Body of pancreas (tissue), 4 donors: Measurements from ENCODE around the gene TYW1. TPM values are rescaled to one million over a fixed set of nuclear protein-coding genes. Genes with fewer than 3 reads are reported as not detected.
"Not testable (repeated sequence)": the region's sequence is repeated elsewhere in the genome, so short reads cannot be mapped to it uniquely, and the experiment has no call there.

Experiments used
- ATAC-seq: fragments of 150-250 bp; one replicate; pipeline ENCODE4 v1.9.1; 2016
- DNase-seq, 4 donors: peaks; one replicate each; pipeline ENCODE4 v3.0.0-alpha.2; 2019
- H3K27ac ChIP-seq, 4 donors: fragments of 200-600 bp; sonication (generic); 1 replicate in 3 of 4; 2 replicates in 1 of 4; pipeline versions ENCODE4 v1.5.1 to v1.6.1; 2016 to 2019; ENCODE audit warnings: mild to moderate bottlenecking in 1 of 4, mixed read lengths in 1 of 4, moderate library complexity in 1 of 4
- H3K27me3 ChIP-seq, 2 donors: fragments of 200-600 bp; sonication (generic); one replicate each; pipeline ENCODE4 v1.6.0; 2016; ENCODE audit warnings: mild to moderate bottlenecking in 1 of 2
- H3K36me3 ChIP-seq, 2 donors: fragments of 200-600 bp; sonication (generic); replicated peaks in 1 of 2; 2 replicates each; pipeline ENCODE4 v1.5.1; 2016; ENCODE audit warnings: low read depth in 2 of 2; ENCODE audit not compliant: insufficient read depth in 1 of 2
- H3K4me1 ChIP-seq: fragments of 200-600 bp; sonication (generic); one replicate; pipeline ENCODE4 v1.6.0; 2016
- H3K4me3 ChIP-seq, 2 donors: fragments of 200-600 bp; sonication (generic); 1 replicate in 1 of 2; 2 replicates in 1 of 2; pipeline ENCODE4 v1.5.1; 2016 to 2019
- H3K9me3 ChIP-seq, 3 donors: fragments of 200-600 bp; sonication (generic); 1 replicate in 2 of 3; 2 replicates in 1 of 3; pipeline ENCODE4 v1.5.1; 2016
- CTCF ChIP-seq, 7 experiments: fragments of 450-650 bp in 4 of 7; fragments of 200-600 bp in 3 of 7; sonication (generic) in 3 of 7; IDR thresholded peaks; one replicate each; pipeline ENCODE4 v1.5.1; 2016 to 2019; ENCODE audit warnings: antibody characterized with exemption in 7 of 7
- POLR2A ChIP-seq, 3 donors: fragments of 450-650 bp; IDR thresholded peaks; one replicate each; pipeline ENCODE4 v1.6.1; 2016; ENCODE audit warnings: antibody characterized with exemption in 3 of 3, mild to moderate bottlenecking in 2 of 3
- WGBS, 2 donors: methylation state at CpG; one replicate each; pipeline ENCODE4 v1.1.5; 2017; 5-methylcytosine and 5-hydroxymethylcytosine counted together
- intact Hi-C: fragments of 100-400 bp; cut with DNase I; formaldehyde crosslinking; loops from one replicate; pipeline ENCODE4 v1.15.1; 2023
- total RNA-seq, 2 donors: library from RNA; depleted of rRNA; stranded (reverse); fragments of >200 nt; gene quantifications; one replicate each; pipeline ENCODE4 v1.1.0, GENCODE V29; 2016

The TYW1 gene
- total RNA-seq, 2 donors from 2014 or later = 7.6 to 15.6 TPM

DNA sequence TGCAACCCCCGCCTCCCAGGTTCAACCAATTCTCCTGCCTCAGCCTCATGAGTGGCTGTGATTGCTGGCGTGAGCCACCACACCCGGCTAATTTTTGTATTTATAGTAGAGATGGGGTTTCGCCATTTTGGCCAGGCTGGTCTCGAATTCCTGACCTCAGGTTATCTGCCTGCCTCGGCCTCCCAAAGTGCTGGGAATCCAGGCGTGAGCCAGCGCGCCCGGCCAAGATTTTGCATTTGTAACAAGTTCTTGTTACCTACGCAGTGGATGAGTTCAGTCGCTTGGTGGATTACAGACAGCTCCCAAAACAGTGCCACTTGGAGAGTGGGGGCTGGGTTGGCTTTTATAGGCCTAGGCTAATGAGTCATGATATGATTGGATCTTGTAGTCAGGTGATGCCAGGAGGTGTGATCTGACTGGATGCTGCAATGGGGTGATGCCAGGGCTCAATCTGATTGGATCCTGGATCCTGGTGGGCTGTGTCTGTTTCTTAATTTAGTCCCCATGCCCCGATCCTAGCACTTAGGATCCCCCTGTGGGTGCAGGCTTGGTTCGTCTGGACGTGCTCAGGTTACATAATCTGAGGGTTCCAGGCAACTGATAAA, 21.5 kb upstream of the TYW1 start:
- intact Hi-C loops = no loop called here
- Histone ChIP-seq H3K27ac (no peak overlapping the region), H3K9me3 (peaks cover 0 to 3% (median 0%) of the 10 kb centered on the region in 3 donors), H3K27me3 (no peaks in the 10 kb centered on the region), H3K4me3 (no peak overlapping the region), H3K36me3 (no peaks in the 10 kb centered on the region), H3K4me1 (no peaks in the 10 kb centered on the region)
- no peak for DNase-seq
- no peak for ATAC-seq
- TF ChIP-seq CTCF (IDR thresholded peaks at IDR 0.05) (no peak), POLR2A (IDR thresholded peaks at IDR 0.05) (no peak)
- 87 to 89% methylated on average over 15 of the region's 15 CpGs for WGBS, 2 donors

DNA sequence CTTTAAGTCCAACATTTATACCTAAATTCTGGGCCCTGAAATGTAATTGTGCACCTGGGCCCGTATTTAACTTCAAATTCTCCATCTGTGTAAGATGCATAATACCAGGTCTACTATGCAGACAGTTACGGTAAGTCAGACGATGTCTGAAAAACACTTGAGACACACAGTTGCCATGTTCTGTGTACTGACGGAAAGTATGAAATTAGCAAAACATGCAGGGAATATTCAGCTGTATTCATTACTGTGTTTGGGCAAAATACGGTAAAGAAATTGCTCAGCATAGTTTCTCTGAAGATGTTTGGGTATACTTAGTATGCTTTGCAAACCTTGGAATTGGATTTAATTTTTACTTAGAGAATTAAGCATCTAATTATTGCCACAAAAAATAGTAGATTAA, 18.3 kb upstream of the TYW1 start:
- H3K9me3 ChIP-seq, ATAC-seq, H3K27ac ChIP-seq, H3K4me1 ChIP-seq, intact Hi-C loops, DNase-seq, H3K4me3 ChIP-seq, H3K27me3 ChIP-seq, H3K36me3 ChIP-seq: not testable (repeated sequence)
- WGBS, 2 donors = 96 to 100% methylated on average over 1 to 4 of the region's 5 CpGs

- H3K4me3 ChIP-seq, DNase-seq, H3K27me3 ChIP-seq, H3K36me3 ChIP-seq, ATAC-seq, intact Hi-C loops, H3K9me3 ChIP-seq, H3K27ac ChIP-seq, H3K4me1 ChIP-seq: not testable (repeated sequence)
- WGBS, 2 donors = 82 to 97% methylated on average over 2 of the region's 2 CpGs
Observed at GRCh38 chr7:66979013-66979412, 17.6 kb upstream of the TYW1 start.

- H3K27ac ChIP-seq, H3K4me1 ChIP-seq, ATAC-seq, H3K9me3 ChIP-seq, DNase-seq, H3K36me3 ChIP-seq, H3K4me3 ChIP-seq, H3K27me3 ChIP-seq, intact Hi-C loops: not testable (repeated sequence)
- 79 to 100% methylated on average over 1 of the region's 1 CpG for WGBS, 2 donors
Observed at GRCh38 chr7:66980336-66980735, 16.3 kb upstream of the TYW1 start.

- 95 to 100% methylated on average over 1 of the region's 3 CpGs for WGBS, 2 donors
- ATAC-seq, H3K27ac ChIP-seq, H3K4me3 ChIP-seq, H3K9me3 ChIP-seq, intact Hi-C loops, DNase-seq, H3K27me3 ChIP-seq: not testable (repeated sequence)
- Histone ChIP-seq H3K36me3 (peaks cover 12 to 22% of the 10 kb centered on the region in 2 donors), H3K4me1 (peaks cover 13% of the 10 kb centered on the region)
Observed at GRCh38 chr7:66989552-66989951, 7.1 kb upstream of the TYW1 start.

DNA sequence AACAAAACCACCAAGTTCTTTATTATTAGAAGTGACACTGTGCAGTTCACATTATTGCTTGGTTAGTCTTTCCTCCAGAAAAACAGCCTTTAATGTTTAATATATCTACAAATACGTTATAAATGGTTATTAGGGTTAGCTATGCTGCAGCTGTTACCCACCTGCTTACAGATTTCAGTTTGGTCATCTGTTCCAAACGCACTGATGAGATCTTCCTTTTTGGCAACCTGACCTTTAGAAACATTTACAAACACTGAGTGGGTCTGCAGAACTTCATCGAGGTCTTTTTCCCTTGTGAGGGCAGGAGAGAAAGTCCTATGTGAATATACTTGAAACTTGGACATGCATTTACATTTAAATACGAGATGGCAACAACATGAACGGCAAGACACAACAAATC, 2.6 kb upstream of the TYW1 start:
- ATAC-seq, H3K9me3 ChIP-seq, DNase-seq, H3K27me3 ChIP-seq, intact Hi-C loops, H3K4me3 ChIP-seq: not testable (repeated sequence)
- WGBS, 2 donors = 28 to 30% methylated on average over 5 of the region's 5 CpGs
- Histone ChIP-seq H3K27ac (peak overlapping the region; percentile 90 to 100 (median 98)), H3K4me1 (peaks cover 18% of the 10 kb centered on the region), H3K36me3 (peaks cover 8 to 12% of the 10 kb centered on the region in 2 donors)

- H3K9me3 ChIP-seq, H3K27me3 ChIP-seq, intact Hi-C loops: not testable (repeated sequence)
- peak; percentile 52 for ATAC-seq
- H3K36me3 ChIP-seq = peaks cover 5 to 12% of the 10 kb centered on the region in 2 donors
- 0% methylated on average over 9 of the region's 9 CpGs for WGBS, 2 donors
- DNase-seq = peak; percentile 67 to 83 (median 72)
- H3K4me3 ChIP-seq = peak overlapping the region; percentile 62 to 67
- peaks cover 18% of the 10 kb centered on the region for H3K4me1 ChIP-seq
- peak overlapping the region; percentile 90 to 100 (median 98) for H3K27ac ChIP-seq
- peak in 5 of 7 experiments; percentile 15 to 37 (median 30) for TF ChIP-seq CTCF (IDR thresholded peaks at IDR 0.05)
Observed at GRCh38 chr7:66994691-66995049, 2.0 kb upstream of the TYW1 start.
